Measurements from ENCODE around the gene ZNF506.
"Not testable (repeated sequence)": the region's sequence is repeated elsewhere in the genome, so short reads cannot be mapped to it uniquely, and the experiment has no call there.

ZNF506 gene

DNA sequence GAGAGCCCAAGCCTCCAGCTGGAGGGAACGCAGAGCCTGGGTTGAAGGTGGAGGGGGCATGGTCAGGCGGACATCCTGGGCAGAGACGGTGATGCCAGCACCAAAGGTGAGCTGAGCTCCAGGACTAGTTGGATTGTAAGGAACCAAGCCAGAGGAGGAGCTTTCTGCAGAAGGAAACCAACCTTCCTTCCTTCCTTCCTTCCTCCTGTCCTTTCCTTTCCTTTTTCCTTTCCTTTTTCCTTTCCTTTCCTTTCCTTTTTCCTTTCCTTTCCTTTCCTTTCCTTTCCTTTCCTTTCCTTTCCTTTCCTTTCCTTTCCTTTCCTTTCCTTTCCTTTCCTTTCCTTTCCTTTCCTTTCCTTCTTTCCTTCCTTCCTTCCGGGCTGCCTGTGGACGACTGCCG, 77.6 kb downstream of the ZNF506 start:
- DNase-seq: not testable (repeated sequence)

DNA sequence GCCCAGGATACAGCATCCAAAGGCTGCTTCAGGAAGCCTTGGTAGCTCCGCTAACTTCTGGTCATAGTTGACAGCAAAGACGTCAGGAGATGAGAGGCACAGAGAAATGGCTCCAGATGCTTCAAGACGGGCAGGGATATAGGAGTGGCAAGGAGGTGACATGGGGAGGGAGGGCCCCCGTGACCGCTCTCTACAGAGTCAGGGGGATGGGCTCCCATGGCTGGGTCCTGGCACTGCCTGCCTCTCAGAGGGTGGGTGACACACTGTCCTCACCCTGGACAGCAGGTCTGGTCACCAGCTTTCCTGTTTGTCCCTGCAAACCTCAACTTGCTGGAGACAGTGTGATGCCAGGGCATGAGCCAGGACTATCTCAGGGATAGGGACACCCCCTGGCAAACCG, 78.4 kb downstream of the ZNF506 start:
- no peak for DNase-seq

DNA sequence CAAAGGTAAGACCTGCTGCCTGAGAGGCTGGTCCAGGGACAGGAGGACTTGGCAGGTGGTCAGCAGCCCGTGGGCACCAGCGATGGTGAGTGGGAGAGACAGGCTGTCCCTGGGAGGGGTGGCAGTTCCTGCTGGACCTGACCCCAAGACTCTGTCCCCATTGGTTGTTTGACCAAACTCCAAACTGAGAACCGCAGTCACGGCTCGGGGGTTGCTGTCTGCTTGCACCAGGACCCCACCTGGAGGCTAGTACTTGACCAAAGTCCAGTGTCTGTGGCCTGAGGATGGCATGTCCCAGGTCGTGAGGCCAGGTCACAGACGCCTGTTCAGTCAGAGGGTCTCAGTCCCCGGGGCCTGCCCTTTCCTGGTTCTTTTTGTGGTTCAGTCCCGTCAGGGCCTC, 78.8 kb downstream of the ZNF506 start:
- no peak for DNase-seq

Measured in NCI-H1092 treated with DMSO at 0.1 percent for 48 hours (cell line).